NCI-H82 treated with DMSO at 0.1 percent for 48 hours (cell line): ENCODE measurements around the gene MRPS22.

Experiments used
- DNase-seq: peaks from one replicate; lab custom pipeline; 2025; ENCODE audit not compliant: unreplicated experiment; lab: John Stamatoyannopoulos, UW

MRPS22 gene

GRCh38 chr3:139311557-139311956, 32.3 kb upstream of the MRPS22 start:
- no peak for DNase-seq

DNA sequence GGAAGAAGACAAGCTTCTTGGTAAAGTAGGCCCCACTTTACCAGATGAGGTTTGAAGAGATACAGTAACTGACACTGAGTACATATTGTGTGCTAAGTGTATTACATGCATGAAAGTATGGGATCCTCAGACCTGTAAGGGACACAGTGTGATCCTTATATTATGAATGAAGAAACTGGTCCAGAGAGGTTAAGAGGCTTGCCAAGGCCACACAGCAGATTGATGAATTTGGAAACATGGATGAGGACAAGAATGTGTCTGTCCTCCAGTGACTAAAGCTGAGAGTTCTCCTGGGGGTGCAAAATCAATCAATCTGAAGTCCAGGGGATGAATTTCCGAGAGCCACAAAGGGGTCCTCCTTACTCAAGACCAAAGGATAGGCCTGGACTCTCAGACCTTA, 31.4 kb upstream of the MRPS22 start:
- no peak for DNase-seq

GRCh38 chr3:139312959-139313358, 30.9 kb upstream of the MRPS22 start:
- DNase-seq: no peak

DNA sequence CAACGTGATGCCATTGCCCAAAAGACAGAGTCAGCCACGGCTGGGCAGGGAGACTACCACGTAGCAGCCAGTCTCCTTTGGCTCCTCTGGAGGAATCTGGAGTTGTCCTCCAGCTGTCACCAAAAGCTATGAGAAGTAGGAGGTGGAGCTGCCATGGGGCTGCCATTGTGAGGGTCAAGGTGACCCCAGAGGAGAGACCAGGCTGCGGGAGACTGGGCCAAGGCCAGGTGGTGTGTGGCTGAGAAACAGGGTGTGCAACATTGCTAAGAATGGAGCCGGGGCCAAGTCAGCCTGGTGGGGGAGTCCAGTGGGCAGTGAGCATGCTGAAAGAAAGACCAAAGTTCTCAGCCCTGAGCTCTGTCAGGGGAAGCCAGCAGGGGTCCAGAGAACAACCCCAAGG, 29.9 kb upstream of the MRPS22 start:
- DNase-seq: no peak

DNA sequence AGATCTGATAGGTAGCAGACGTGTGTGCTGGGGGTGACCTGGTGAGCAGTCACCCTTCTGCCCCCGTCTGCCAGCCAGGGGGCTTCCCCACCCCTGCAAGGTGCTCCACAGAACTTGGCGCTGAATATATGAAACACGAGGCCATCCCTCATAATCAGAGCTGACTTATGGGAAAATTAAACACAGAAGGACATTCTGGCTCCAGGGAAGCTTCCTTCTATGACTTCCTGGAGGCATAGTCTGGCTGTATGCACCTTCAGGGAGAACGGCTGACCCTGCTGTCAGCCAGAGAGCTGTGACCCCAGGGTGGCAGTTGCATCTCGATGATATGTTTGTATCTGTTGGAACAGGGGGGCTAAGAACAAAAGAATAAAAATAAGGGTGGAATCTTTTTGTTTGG, 26.6 kb upstream of the MRPS22 start:
- DNase-seq: no peak

GRCh38 chr3:139317660-139318430, 26.0 kb upstream of the MRPS22 start:
- no peak for DNase-seq

GRCh38 chr3:139318431-139318816, 25.4 kb upstream of the MRPS22 start:
- DNase-seq: no peak

DNA sequence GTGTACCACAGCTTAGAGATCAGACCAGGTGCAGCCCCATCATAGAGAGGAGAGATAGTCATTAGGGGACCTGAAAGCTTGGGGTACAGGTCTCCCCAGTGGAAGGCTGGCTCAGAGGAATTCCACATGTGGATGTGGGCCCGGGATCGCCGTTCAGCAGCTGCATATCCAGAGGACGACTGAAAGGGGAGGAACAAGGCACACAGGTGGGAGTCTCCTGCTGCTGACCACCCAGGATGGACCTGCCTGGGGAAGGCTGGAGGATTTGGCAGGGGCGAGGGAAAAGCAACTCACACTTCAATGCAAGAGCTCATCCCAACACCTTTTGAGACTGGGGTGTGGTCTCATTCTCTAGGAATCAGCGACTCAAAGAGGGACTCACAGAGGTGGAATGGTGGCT, 25.0 kb upstream of the MRPS22 start:
- no peak for DNase-seq

- DNase-seq: peak; percentile 17
These were observed 24.1 kb upstream of the MRPS22 start for GRCh38 chr3:139319428-139320402.

DNA sequence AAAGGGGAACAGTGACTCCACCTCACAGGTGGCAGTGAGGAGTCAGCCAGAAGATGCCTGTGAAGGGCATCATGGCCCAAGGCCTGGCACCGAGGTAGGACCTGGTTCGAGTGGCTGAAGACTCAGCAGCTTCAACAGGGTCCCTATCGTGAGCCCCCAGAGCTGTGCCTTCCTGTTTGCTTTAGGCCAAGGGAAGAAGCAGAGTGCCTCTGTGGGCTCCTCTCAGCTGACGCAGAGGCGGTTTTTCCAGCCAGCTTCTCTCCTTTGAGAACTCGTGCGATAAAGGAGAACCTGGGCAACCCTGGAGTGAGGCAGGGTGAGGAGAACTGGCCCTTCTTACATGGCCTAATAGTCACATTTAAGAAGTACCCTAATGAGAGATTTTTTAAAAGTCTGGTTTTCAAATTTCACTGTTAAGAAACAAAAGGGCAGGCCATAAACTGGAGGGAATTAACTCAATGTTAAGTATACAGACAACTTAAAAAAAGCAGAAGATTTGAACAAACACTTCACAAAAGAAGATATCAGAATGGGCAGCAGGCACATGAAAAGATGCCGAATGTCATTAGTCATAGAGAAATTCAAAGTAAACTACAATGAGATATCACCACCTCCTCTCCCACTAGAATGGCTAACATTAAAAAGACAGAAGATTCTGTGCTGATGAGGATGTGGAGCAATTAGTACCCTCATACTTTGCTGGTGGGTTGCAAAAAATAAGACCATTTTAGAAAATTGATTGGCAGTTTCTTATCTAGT, 23.1 kb upstream of the MRPS22 start:
- no peak for DNase-seq

GRCh38 chr3:139322346-139322745, 21.5 kb upstream of the MRPS22 start:
- DNase-seq: no peak

DNA sequence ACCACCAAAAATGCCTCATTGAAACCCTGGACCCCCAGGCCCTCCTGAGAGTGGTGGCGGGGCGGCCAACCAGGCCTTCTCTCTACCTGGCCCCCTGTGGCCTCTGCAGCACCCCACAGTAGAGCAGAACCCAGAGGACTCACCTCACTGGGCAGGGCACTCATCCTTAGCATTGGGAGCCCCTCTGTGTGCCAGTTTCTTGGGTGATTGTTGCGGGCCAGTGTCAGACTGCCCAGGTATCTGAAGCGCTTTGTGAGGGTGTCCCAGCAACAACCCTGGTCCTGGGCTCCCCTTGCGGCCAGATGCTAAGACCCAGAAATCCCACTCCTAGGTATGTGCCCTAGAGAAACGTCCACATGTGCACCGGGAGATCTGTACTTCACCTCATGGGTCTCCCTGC, 20.7 kb upstream of the MRPS22 start:
- DNase-seq: no peak

- DNase-seq: no peak
These were observed 19.4 kb upstream of the MRPS22 start for GRCh38 chr3:139324456-139324855.

- no peak for DNase-seq
These were observed 18.3 kb upstream of the MRPS22 start for GRCh38 chr3:139325551-139325950.

DNA sequence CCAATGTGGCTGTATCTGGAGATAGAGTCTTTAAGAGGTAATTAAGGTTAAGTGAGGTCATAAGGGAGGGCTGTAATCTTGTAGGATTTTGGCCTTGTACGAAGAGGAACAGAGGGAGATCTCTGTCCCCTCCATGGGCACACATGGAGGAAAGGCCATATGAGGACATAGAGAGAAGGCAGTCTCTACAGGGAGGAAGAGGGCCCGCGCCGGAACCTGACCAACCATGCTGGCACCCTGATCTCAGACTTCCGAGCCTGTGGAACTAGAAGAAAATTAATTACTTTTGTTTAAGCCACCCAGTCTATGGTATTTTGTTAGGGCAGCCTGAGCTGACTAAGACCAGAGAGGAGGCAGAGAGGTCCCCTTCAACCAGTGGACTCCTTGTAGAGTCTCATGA, 17.7 kb upstream of the MRPS22 start:
- no peak for DNase-seq

DNA sequence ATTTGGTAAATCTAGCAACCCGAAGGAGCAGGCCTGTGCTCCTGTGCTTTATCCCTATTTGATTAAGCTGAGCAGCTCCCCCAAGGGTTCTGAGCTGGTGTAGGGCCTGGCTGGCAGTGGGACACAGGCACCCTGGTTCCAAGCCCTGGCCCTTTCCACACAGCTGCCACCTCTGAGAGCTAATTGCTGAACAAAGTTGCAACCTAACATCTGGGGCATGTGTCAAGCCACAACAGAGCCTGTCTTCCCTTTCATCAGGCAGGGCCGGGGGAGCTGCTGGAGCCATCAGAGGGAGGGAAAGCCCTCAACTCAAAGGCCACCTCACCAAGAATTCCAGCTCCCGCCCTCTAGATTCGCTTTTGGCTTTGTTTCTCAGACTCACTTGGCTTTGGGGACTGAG, 17.1 kb upstream of the MRPS22 start:
- DNase-seq: no peak

GRCh38 chr3:139327231-139327630, 16.6 kb upstream of the MRPS22 start:
- no peak for DNase-seq

GRCh38 chr3:139327861-139328260, 16.0 kb upstream of the MRPS22 start:
- DNase-seq: no peak

- no peak for DNase-seq
These were observed 15.5 kb upstream of the MRPS22 start for GRCh38 chr3:139328356-139328755.

DNA sequence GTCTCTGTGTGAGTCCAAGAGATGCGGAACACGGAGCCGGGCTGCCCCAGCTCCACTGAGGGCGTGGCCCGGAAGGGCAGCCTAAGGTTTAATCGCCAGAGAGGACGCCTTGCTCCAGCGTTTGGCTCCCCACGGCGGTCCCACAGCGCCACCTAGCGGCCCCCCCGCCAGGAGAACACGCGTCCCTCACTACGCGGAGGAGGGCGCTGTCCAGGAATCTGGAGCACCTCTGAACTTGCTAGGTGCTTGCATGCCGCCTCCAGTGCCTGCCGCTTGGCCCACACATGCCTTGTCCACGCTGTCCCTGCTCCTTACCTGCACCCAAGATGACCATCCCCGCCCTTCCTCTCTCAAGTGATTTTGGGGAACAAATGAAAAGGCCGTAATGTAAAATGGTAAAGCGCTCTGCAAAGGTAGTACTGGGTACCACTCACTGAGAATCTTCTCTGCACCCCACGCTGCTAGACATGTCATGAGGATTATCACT, 14.4 kb upstream of the MRPS22 start:
- peak; percentile 60 for DNase-seq

- DNase-seq: no peak
These were observed 11.7 kb upstream of the MRPS22 start for GRCh38 chr3:139332092-139332491.
